CD14-positive monocyte (primary cell): Measurements from ENCODE around the gene METTL25. TPM values are rescaled to one million over a fixed set of nuclear protein-coding genes. Genes with fewer than 3 reads are reported as not detected.

Experiments used
- DNase-seq, 3 donors: peaks; one replicate each; pipeline ENCODE4 v3.0.0-alpha.2; 2011 to 2022
- H2AFZ ChIP-seq: 2 replicates; pipeline ENCODE4 v1.6.0; 2012; ENCODE audit warnings: mild to moderate bottlenecking, low read depth, low read length, inconsistent platforms; ENCODE audit not compliant: insufficient read depth, poor library complexity, severe bottlenecking
- H3K27ac ChIP-seq, 2 donors: 1 replicate in 1 of 2; 2 replicates in 1 of 2; pipeline ENCODE4 v1.5.1; 2012 to 2013; ENCODE audit warnings: low read length in 2 of 2, control low read depth in 1 of 2, inconsistent platforms in 1 of 2, low read depth in 1 of 2, mild to moderate bottlenecking in 1 of 2
- H3K27me3 ChIP-seq, 2 donors: one replicate each; pipeline versions ENCODE4 v1.6.0 to v1.6.1; 2011 to 2013; ENCODE audit warnings: low read length in 2 of 2; ENCODE audit not compliant: control insufficient read depth in 2 of 2, insufficient read depth in 2 of 2
- H3K36me3 ChIP-seq, 2 donors: replicated peaks in 1 of 2; 1 replicate in 1 of 2; 2 replicates in 1 of 2; pipeline versions ENCODE4 v1.5.1 to v1.6.1; 2012 to 2013; ENCODE audit warnings: low read length in 2 of 2, control low read depth in 1 of 2, inconsistent platforms in 1 of 2, mild to moderate bottlenecking in 1 of 2; ENCODE audit not compliant: insufficient read depth in 2 of 2, control insufficient read depth in 1 of 2
- H3K4me1 ChIP-seq, 2 donors: 1 replicate in 1 of 2; 2 replicates in 1 of 2; pipeline versions ENCODE4 v1.5.1 to v1.6.1; 2012 to 2013; ENCODE audit warnings: low read length in 2 of 2, control low read depth in 1 of 2, inconsistent platforms in 1 of 2, mild to moderate bottlenecking in 1 of 2, moderate library complexity in 1 of 2; ENCODE audit not compliant: insufficient read depth in 2 of 2, control insufficient read depth in 1 of 2
- H3K4me2 ChIP-seq: replicated peaks from 2 replicates; pipeline ENCODE3; 2012; ENCODE audit warnings: low read length, moderate library complexity, mild to moderate bottlenecking; ENCODE audit not compliant: poor library complexity, severe bottlenecking; ENCODE audit errors: extremely low read depth
- H3K4me3 ChIP-seq, 3 experiments: fragments of 200-600 bp in 1 of 3; sonication (generic) in 1 of 3; replicated peaks in 1 of 3; 1 replicate in 2 of 3; 2 replicates in 1 of 3; pipeline ENCODE4 v1.5.1; 2011 to 2013; ENCODE audit warnings: low read length in 3 of 3, mild to moderate bottlenecking in 3 of 3, control low read depth in 2 of 3, low read depth in 2 of 3, inconsistent platforms in 1 of 3, moderate library complexity in 1 of 3
- H3K79me2 ChIP-seq: 2 replicates; pipeline ENCODE4 v1.6.0; 2012; ENCODE audit warnings: mild to moderate bottlenecking, control low read depth, inconsistent platforms, low read length, moderate library complexity; ENCODE audit not compliant: insufficient read depth
- H3K9ac ChIP-seq: 2 replicates; pipeline ENCODE4 v1.6.0; 2017; ENCODE audit warnings: low read length, mild to moderate bottlenecking; ENCODE audit not compliant: insufficient read depth, poor library complexity, severe bottlenecking
- H3K9me3 ChIP-seq, 2 donors: replicated peaks in 1 of 2; 1 replicate in 1 of 2; 2 replicates in 1 of 2; pipeline versions ENCODE4 v1.5.1 to v1.6.1; 2012 to 2013; ENCODE audit warnings: low read length in 2 of 2, control low read depth in 1 of 2; ENCODE audit not compliant: control insufficient read depth in 1 of 2, insufficient read depth in 1 of 2
- H4K20me1 ChIP-seq: 2 replicates; pipeline ENCODE4 v1.6.0; 2012; ENCODE audit warnings: mild to moderate bottlenecking, low read length, control low read depth, moderate library complexity; ENCODE audit not compliant: insufficient read depth
- H3K27ac Mint-ChIP-seq, 7 donors: one replicate each; pipeline ENCODE4 v1.8.0; 2020; ENCODE audit warnings: mild to moderate bottlenecking in 7 of 7, mixed read lengths in 7 of 7, moderate library complexity in 6 of 7, inconsistent platforms in 2 of 7
- H3K27me3 Mint-ChIP-seq, 3 donors: one replicate each; pipeline ENCODE4 v1.8.0; 2021 to 2022; ENCODE audit warnings: low read depth in 3 of 3, mild to moderate bottlenecking in 3 of 3, mixed read lengths in 3 of 3, moderate library complexity in 3 of 3, inconsistent platforms in 1 of 3
- H3K36me3 Mint-ChIP-seq, 2 donors: one replicate each; pipeline ENCODE4 v1.8.0; 2020; ENCODE audit warnings: mixed read lengths in 2 of 2, inconsistent platforms in 1 of 2, mild to moderate bottlenecking in 1 of 2
- H3K4me1 Mint-ChIP-seq: one replicate; pipeline ENCODE4 v1.8.0; 2020; ENCODE audit warnings: mild to moderate bottlenecking, mixed read lengths
- H3K4me3 Mint-ChIP-seq, 2 donors: one replicate each; pipeline ENCODE4 v1.8.0; 2020; ENCODE audit warnings: mild to moderate bottlenecking in 2 of 2, mixed read lengths in 2 of 2, moderate library complexity in 1 of 2
- H3K9me3 Mint-ChIP-seq, 7 donors: one replicate each; pipeline ENCODE4 v1.8.0; 2020 to 2022; ENCODE audit warnings: mixed read lengths in 7 of 7, mild to moderate bottlenecking in 6 of 7, moderate library complexity in 6 of 7, inconsistent platforms in 2 of 7
- CTCF ChIP-seq: fragments of 200-600 bp; IDR thresholded peaks from one replicate; pipeline ENCODE4 v1.8.0; 2022; ENCODE audit warnings: antibody characterized with exemption, mild to moderate bottlenecking
- WGBS: methylation state at CpG from one replicate; pipeline ENCODE4 v1.1.5; 2013; ENCODE audit warnings: missing lambda C conversion rate; ENCODE audit not compliant: insufficient coverage; 5-methylcytosine and 5-hydroxymethylcytosine counted together
- intact Hi-C, 2 donors: fragments of 100-400 bp; cut with micrococcal nuclease; formaldehyde crosslinking; loops; one replicate each; pipeline versions ENCODE4 v1.15.0 to v1.15.1; 2023
- polyA plus RNA-seq, 3 donors: library from polyadenylated mRNA; depleted of rRNA in 1 of 3; unstranded in 2 of 3; stranded (reverse) in 1 of 3; fragments of 300-500 nt in 2 of 3; fragments of >200 nt in 1 of 3; fragmentation: Illumina TruSeq in 2 of 3; gene quantifications; 1 replicate in 2 of 3; 2 replicates in 1 of 3; pipeline ENCODE4 v1.2.3, GENCODE V29; 2012 to 2021

The METTL25 gene
- polyA plus RNA-seq, 3 donors, result 7.0 to 12.2 (median 8.1) TPM

- Mint-ChIP-seq H3K27ac (no peak overlapping the region), H3K27me3 (no peaks in the 10 kb centered on the region), H3K4me1 (peaks cover 3% of the 10 kb centered on the region), H3K9me3 (peaks cover 0 to 5% (median 2%) of the 10 kb centered on the region in 7 donors), H3K36me3 (no peaks in the 10 kb centered on the region), H3K4me3 (no peak overlapping the region)
- H3K9me3 ChIP-seq, result no peaks in the 10 kb centered on the region
- no peak overlapping the region for H3K4me3 ChIP-seq
- DNase-seq, result no peak
- intact Hi-C loops, result no loop called here
- H2AFZ ChIP-seq, result no peak overlapping the region
- 50% methylated on average over 2 of the region's 3 CpGs for WGBS
- no peak overlapping the region for H3K4me2 ChIP-seq
- no peak for TF ChIP-seq CTCF
- no peaks in the 10 kb centered on the region for H3K79me2 ChIP-seq
- H3K9ac ChIP-seq, result no peak overlapping the region
- H3K36me3 ChIP-seq, result no peaks in the 10 kb centered on the region
- no peaks in the 10 kb centered on the region for H3K4me1 ChIP-seq
- H3K27ac ChIP-seq, result no peak overlapping the region
- no peaks in the 10 kb centered on the region for H4K20me1 ChIP-seq
- no peaks in the 10 kb centered on the region for H3K27me3 ChIP-seq
These were observed 146.8 kb downstream of the METTL25 start for GRCh38 chr12:82505150-82505549.

GRCh38 chr12:82507686-82508085 lies 149.4 kb downstream of the METTL25 start:
- no peak overlapping the region for H3K4me3 Mint-ChIP-seq
- Histone ChIP-seq H3K9ac (no peak overlapping the region), H3K36me3 (no peaks in the 10 kb centered on the region), H3K27me3 (no peaks in the 10 kb centered on the region), H3K4me3 (no peak overlapping the region), H2AFZ (no peak overlapping the region), H3K4me1 (no peaks in the 10 kb centered on the region), H3K4me2 (no peak overlapping the region), H3K79me2 (no peaks in the 10 kb centered on the region), H4K20me1 (no peaks in the 10 kb centered on the region), H3K27ac (no peak overlapping the region), H3K9me3 (no peaks in the 10 kb centered on the region)
- no CpG with 5 or more reads among the region's 2 CpGs for WGBS
- H3K4me1 Mint-ChIP-seq, result peaks cover 3% of the 10 kb centered on the region
- peaks cover 0 to 1% (median 0%) of the 10 kb centered on the region in 3 donors for H3K27me3 Mint-ChIP-seq
- H3K27ac Mint-ChIP-seq, result no peak overlapping the region
- no peak for DNase-seq
- no peak for TF ChIP-seq CTCF
- intact Hi-C loops, result no loop called here
- peaks cover 0 to 5% (median 0%) of the 10 kb centered on the region in 7 donors for H3K9me3 Mint-ChIP-seq
- H3K36me3 Mint-ChIP-seq, result no peaks in the 10 kb centered on the region
